Transverse colon (tissue), 4 donors: ENCODE data around the gene FLOT2. TPM values are rescaled to one million over a fixed set of nuclear protein-coding genes. Genes with fewer than 3 reads are reported as not detected.

ENCODE experiments used
- DNase-seq: peaks from one replicate; pipeline ENCODE4 v3.0.0-alpha.2; 2019
- H3K27ac ChIP-seq, 4 donors: fragments of 200-600 bp; sonication (generic); 2 replicates each; pipeline ENCODE4 v1.5.1; 2016 to 2018; ENCODE audit warnings: inconsistent platforms in 4 of 4
- H3K27me3 ChIP-seq: fragments of 200-600 bp; sonication (generic); 2 replicates; pipeline ENCODE4 v1.5.1; 2017; ENCODE audit warnings: inconsistent platforms
- H3K36me3 ChIP-seq, 4 donors: fragments of 200-600 bp; sonication (generic); 2 replicates each; pipeline ENCODE4 v1.5.1; 2017 to 2019; ENCODE audit warnings: inconsistent platforms in 4 of 4
- H3K4me1 ChIP-seq, 4 donors: fragments of 200-600 bp; sonication (generic); 2 replicates each; pipeline ENCODE4 v1.5.1; 2017 to 2020; ENCODE audit warnings: inconsistent platforms in 4 of 4
- H3K4me3 ChIP-seq, 4 donors: fragments of 200-600 bp; sonication (generic); 1 replicate in 1 of 4; 2 replicates in 3 of 4; pipeline versions ENCODE4 v1.5.1 to v1.6.1; 2017 to 2019; ENCODE audit warnings: inconsistent platforms in 4 of 4
- H3K9me3 ChIP-seq, 2 donors: fragments of 200-600 bp; sonication (generic); 2 replicates each; pipeline ENCODE4 v1.5.1; 2017 to 2019; ENCODE audit warnings: inconsistent platforms in 2 of 2
- CTCF ChIP-seq, 5 experiments: fragments of 200-600 bp in 3 of 5; fragments of 450-650 bp in 2 of 5; sonication (generic) in 3 of 5; IDR thresholded peaks; 1 replicate in 2 of 5; 2 replicates in 3 of 5; pipeline ENCODE4 v1.5.1; 2016 to 2017; ENCODE audit warnings: antibody characterized with exemption in 5 of 5, inconsistent platforms in 3 of 5, mild to moderate bottlenecking in 2 of 5, moderate library complexity in 1 of 5
- EP300 ChIP-seq: sonication (generic); formaldehyde crosslinking; IDR thresholded peaks from one replicate; pipeline ENCODE4 v1.6.1; 2017; ENCODE audit warnings: antibody characterized with exemption, low read depth
- POLR2A ChIP-seq: fragments of 450-650 bp; IDR thresholded peaks from one replicate; pipeline ENCODE4 v1.6.1; 2016; ENCODE audit warnings: antibody characterized with exemption, mild to moderate bottlenecking, moderate library complexity
- POLR2AphosphoS5 ChIP-seq, 3 donors: sonication (generic); formaldehyde crosslinking; IDR thresholded peaks; one replicate each; pipeline ENCODE4 v1.6.1; 2016; ENCODE audit warnings: antibody characterized with exemption in 3 of 3
- whole genome bisulfite sequencing, 2 donors: methylation state at CpG; one replicate each; pipeline ENCODE4 v1.1.5; 2018; ENCODE audit warnings: low coverage in 1 of 2; 5-methylcytosine and 5-hydroxymethylcytosine counted together
- in situ Hi-C, 4 donors: fragments of 200-750 bp; cut with MboI; loops; one replicate each; pipeline versions ENCODE4 v1.15.0 to v1.15.1; 2017; ENCODE audit warnings: low sequenced_read_pairs in 3 of 4, low pct_ligation_motif_present in 1 of 4, low pct_unique_long_range_greater_than_20kb in 1 of 4
- intact Hi-C: fragments of 100-400 bp; cut with DNase I; formaldehyde crosslinking; loops from one replicate; pipeline ENCODE4 v1.15.1; 2023; ENCODE audit warnings: low total_unique reads
- total RNA-seq, 4 donors: library from RNA; depleted of rRNA; stranded (reverse); fragments of >200 nt; gene quantifications; one replicate each; pipeline ENCODE4 v1.1.0, GENCODE V29; 2016

The FLOT2 gene
- total RNA-seq, 4 donors from 2014 or later: 35.8 to 95.8 (median 46.5) TPM

- intact Hi-C loops: no loop called here
Observed at GRCh38 chr17:28856028-28856574, 41.4 kb downstream of the FLOT2 start.

GRCh38 chr17:28855336-28855679 lies 42.2 kb downstream of the FLOT2 start:
- WGBS, 2 donors: 13 to 14% methylated on average over 4 to 5 of the region's 5 CpGs
- peaks cover 0 to 14% (median 6%) of the 10 kb centered on the region in 4 donors for H3K36me3 ChIP-seq
- in situ Hi-C loops (no loop called here), intact Hi-C loops (no loop called here)
- peaks cover 6 to 13% (median 11%) of the 10 kb centered on the region in 4 donors for H3K4me1 ChIP-seq
- DNase-seq: no peak
- H3K27ac ChIP-seq: peak overlapping the region; percentile 76 to 85 (median 81)
- TF ChIP-seq EP300: no peak
- TF ChIP-seq CTCF (IDR thresholded peaks at IDR 0.05): no peak
- no peak for TF ChIP-seq POLR2AphosphoS5 (IDR thresholded peaks at IDR 0.05)
- no peak for TF ChIP-seq POLR2A
- H3K9me3 ChIP-seq: no peaks in the 10 kb centered on the region
- H3K27me3 ChIP-seq: no peaks in the 10 kb centered on the region
- H3K4me3 ChIP-seq: peak overlapping the region; percentile 54 to 81 (median 65)

More at GRCh38 chr17:28856028-28856574, 41.4 kb downstream of the FLOT2 start:
- no peak overlapping the region for H3K4me3 ChIP-seq
- H3K4me1 ChIP-seq: peaks cover 6 to 13% (median 11%) of the 10 kb centered on the region in 4 donors
- peaks cover 0 to 19% (median 9%) of the 10 kb centered on the region in 4 donors for H3K36me3 ChIP-seq
- no peaks in the 10 kb centered on the region for H3K9me3 ChIP-seq
- no peak overlapping the region for H3K27ac ChIP-seq
- DNase-seq: no peak
- WGBS, 2 donors: 79 to 90% methylated on average over 2 to 5 of the region's 5 CpGs
- in situ Hi-C loops: no loop called here
- TF ChIP-seq CTCF (IDR thresholded peaks at IDR 0.05) (no peak), POLR2A (no peak), POLR2AphosphoS5 (IDR thresholded peaks at IDR 0.05) (no peak), EP300 (no peak)
- H3K27me3 ChIP-seq: no peaks in the 10 kb centered on the region

GRCh38 chr17:28854457-28855335 lies 42.8 kb downstream of the FLOT2 start, which contains the start of gene ERAL1:
Gene ERAL1 (plus strand): TSS chr17:28855016. CDS start chr17:28855035, 19 bp downstream.
- TF ChIP-seq POLR2A: peak; percentile 73
- TF ChIP-seq POLR2AphosphoS5 (IDR thresholded peaks at IDR 0.05): peak; percentile 70 to 74 (median 70)
- no peak for TF ChIP-seq CTCF (IDR thresholded peaks at IDR 0.05)
- peak; percentile 87 for DNase-seq
- peak within 1 kb of the TSS; percentile 54 to 81 (median 65) for H3K4me3 ChIP-seq
- H3K27ac ChIP-seq: peak within 1 kb of the TSS; percentile 76 to 85 (median 81)
- peaks cover 0 to 13% (median 4%) of the 10 kb centered on the region in 4 donors for H3K36me3 ChIP-seq
- no peaks in the 10 kb centered on the region for H3K9me3 ChIP-seq
- intact Hi-C loops: no loop called here
- no peaks in the 10 kb centered on the region for H3K27me3 ChIP-seq
- peaks cover 6 to 13% (median 11%) of the 10 kb centered on the region in 4 donors for H3K4me1 ChIP-seq
- 1 to 3% methylated on average over 7 to 42 of the region's 42 CpGs for WGBS, 2 donors
- in situ Hi-C loops: no loop called here

- peaks cover 0 to 6% (median 2%) of the 10 kb centered on the region in 4 donors for H3K36me3 ChIP-seq
- TF ChIP-seq CTCF (IDR thresholded peaks at IDR 0.05) (no peak), EP300 (no peak), POLR2A (no peak), POLR2AphosphoS5 (IDR thresholded peaks at IDR 0.05) (no peak)
- intact Hi-C loops (no loop called here), in situ Hi-C loops (no loop called here)
- no peaks in the 10 kb centered on the region for H3K27me3 ChIP-seq
- no peak overlapping the region for H3K27ac ChIP-seq
- no peak overlapping the region for H3K4me3 ChIP-seq
- no peaks in the 10 kb centered on the region for H3K9me3 ChIP-seq
- DNase-seq: no peak
- 74 to 93% methylated on average over 2 of the region's 2 CpGs for WGBS, 2 donors
- H3K4me1 ChIP-seq: peaks cover 6 to 13% (median 11%) of the 10 kb centered on the region in 4 donors
Observed at GRCh38 chr17:28853295-28853694, 44.2 kb downstream of the FLOT2 start.
